ENCODE results near the gene NTN1. TPM values are rescaled to one million over a fixed set of nuclear protein-coding genes. Genes with fewer than 3 reads are reported as not detected.

The NTN1 gene
- total RNA-seq, 1 experiment from 2014 or later = 0.94 TPM

DNA sequence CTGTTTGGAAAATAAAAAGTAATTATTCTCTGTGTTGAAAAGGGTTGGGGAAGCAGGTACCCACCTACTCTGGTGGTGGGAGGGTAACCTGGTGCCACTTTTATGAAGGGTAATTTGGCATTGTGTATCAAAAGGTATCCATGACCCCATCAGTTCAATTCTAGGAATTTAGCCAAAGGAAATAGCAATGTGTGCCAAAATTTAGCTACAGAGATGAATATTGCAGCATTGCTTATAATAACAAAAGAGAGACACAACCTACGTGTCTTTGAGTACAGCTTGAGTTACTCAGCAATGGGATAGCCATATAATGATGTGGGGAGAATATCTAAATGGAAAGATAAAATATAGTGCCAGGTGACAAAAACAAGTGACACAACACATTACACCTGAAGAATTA is 170.7 kb downstream of the NTN1 start:
- Mint-ChIP-seq H3K27me3 (ENCODE audit: unreplicated experiment) (peaks cover 7% of the 10 kb centered on the region), H3K27ac (ENCODE audit: unreplicated experiment) (no peak overlapping the region), H3K9me3 (ENCODE audit: low read depth, unreplicated experiment) (no peaks in the 10 kb centered on the region), H3K4me3 (ENCODE audit: low read depth, unreplicated experiment) (no peak overlapping the region), H3K36me3 (ENCODE audit: insufficient read depth, unreplicated experiment) (no peaks in the 10 kb centered on the region), H3K4me1 (ENCODE audit: low read depth, unreplicated experiment) (peaks cover 9% of the 10 kb centered on the region)
- TF ChIP-seq, protein P1, sequence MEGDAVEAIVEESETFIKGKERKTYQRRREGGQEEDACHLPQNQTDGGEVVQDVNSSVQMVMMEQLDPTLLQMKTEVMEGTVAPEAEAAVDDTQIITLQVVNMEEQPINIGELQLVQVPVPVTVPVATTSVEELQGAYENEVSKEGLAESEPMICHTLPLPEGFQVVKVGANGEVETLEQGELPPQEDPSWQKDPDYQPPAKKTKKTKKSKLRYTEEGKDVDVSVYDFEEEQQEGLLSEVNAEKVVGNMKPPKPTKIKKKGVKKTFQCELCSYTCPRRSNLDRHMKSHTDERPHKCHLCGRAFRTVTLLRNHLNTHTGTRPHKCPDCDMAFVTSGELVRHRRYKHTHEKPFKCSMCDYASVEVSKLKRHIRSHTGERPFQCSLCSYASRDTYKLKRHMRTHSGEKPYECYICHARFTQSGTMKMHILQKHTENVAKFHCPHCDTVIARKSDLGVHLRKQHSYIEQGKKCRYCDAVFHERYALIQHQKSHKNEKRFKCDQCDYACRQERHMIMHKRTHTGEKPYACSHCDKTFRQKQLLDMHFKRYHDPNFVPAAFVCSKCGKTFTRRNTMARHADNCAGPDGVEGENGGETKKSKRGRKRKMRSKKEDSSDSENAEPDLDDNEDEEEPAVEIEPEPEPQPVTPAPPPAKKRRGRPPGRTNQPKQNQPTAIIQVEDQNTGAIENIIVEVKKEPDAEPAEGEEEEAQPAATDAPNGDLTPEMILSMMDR (IDR thresholded peaks at IDR 0.05; ENCODE audit: unreplicated experiment) = no peak
- no peak for DNase-seq
- CTCF ChIA-PET = no interaction called here
- intact Hi-C loops (cut with micrococcal nuclease; ENCODE audit: unreplicated experiment) = no loop called here
- BruUV-seq (replicated peaks) = no TSS peak

DNA sequence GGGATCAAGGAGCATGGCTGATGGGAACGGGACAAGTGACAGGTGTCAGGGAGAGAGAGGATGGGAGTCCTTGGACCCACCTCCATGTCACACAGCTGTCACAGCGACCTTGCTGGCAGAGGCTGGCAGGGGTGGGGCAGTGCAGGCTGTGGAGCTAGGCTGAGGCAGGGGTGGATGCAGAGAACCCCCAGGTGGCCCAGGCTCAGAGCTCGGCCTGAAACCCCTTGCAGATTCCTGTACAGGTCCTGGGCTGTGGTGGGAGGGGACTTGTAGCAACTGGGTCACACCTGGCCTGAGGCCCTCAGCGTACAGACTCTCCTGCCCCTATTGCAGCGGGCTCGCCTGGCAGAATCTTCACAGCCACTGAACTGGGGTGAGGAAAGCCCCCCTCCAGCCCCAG is 174.1 kb downstream of the NTN1 start:
- TF ChIP-seq, protein P1 (IDR thresholded peaks at IDR 0.05; ENCODE audit: unreplicated experiment) = no peak
- no peak overlapping the region for H3K4me3 Mint-ChIP-seq (ENCODE audit: low read depth, unreplicated experiment)
- DNase-seq = no peak
- intact Hi-C loops (cut with micrococcal nuclease; ENCODE audit: unreplicated experiment) = no loop called here
- peaks cover 9% of the 10 kb centered on the region for H3K4me1 Mint-ChIP-seq (ENCODE audit: low read depth, unreplicated experiment)
- no TSS peak for BruUV-seq (replicated peaks)
- H3K27ac Mint-ChIP-seq (ENCODE audit: unreplicated experiment) = no peak overlapping the region
- H3K36me3 Mint-ChIP-seq (ENCODE audit: insufficient read depth, unreplicated experiment) = no peaks in the 10 kb centered on the region
- peaks cover 9% of the 10 kb centered on the region for H3K27me3 Mint-ChIP-seq (ENCODE audit: unreplicated experiment)
- no peaks in the 10 kb centered on the region for H3K9me3 Mint-ChIP-seq (ENCODE audit: low read depth, unreplicated experiment)
- CTCF ChIA-PET = interaction anchor here (0.6 kb wide), 1 partner anchor 355 kb away, joined by 3 read pairs; no protein-coding TSS in a partner anchor

DNA sequence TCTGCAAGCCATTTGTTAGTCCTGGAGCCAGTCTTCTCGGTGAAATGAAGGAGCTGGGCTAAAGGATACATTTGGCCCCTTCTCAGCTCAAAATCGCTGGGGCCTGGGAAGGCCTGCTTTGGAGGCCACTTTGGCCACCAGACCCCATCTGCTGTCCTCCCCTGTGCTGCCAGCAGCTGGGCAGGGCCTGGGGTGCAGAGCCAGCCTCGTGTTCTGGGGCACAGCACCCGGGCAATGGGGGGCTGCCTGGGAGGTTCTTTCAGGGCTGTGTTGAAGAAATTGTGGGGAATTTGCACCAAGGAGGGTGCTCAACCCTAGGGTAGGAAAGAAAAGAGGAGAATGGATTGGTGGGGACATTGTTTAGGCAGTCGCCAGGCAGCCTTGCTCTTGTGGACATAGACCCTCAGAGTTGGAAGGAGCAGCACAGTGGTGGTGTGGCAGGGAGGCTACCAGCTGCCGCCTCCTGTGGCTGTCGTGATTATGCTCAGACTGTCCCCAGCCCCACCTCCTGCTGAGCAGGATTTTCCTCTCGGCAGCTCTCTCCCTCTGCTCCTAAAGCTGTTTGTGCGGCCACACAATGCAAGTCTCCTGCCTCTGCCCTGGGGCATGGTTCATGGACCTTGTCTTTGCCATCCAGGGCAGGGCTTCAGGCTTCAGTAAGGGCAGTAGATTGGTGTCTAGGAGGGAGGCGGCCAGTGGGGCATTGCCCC is 174.8 kb downstream of the NTN1 start:
- TF ChIP-seq, protein P1 (IDR thresholded peaks at IDR 0.05; ENCODE audit: unreplicated experiment) = no peak
- Mint-ChIP-seq H3K4me3 (ENCODE audit: low read depth, unreplicated experiment) (no peak overlapping the region), H3K4me1 (ENCODE audit: low read depth, unreplicated experiment) (peaks cover 9% of the 10 kb centered on the region), H3K9me3 (ENCODE audit: low read depth, unreplicated experiment) (no peaks in the 10 kb centered on the region), H3K36me3 (ENCODE audit: insufficient read depth, unreplicated experiment) (no peaks in the 10 kb centered on the region), H3K27me3 (ENCODE audit: unreplicated experiment) (peaks cover 13% of the 10 kb centered on the region), H3K27ac (ENCODE audit: unreplicated experiment) (no peak overlapping the region)
- peak; percentile 17 for DNase-seq
- BruUV-seq (replicated peaks) = no TSS peak
- intact Hi-C loops (cut with micrococcal nuclease; ENCODE audit: unreplicated experiment) = no loop called here
- CTCF ChIA-PET = interaction anchor here (0.6 kb wide), 1 partner anchor 354 kb away, joined by 3 read pairs; no protein-coding TSS in a partner anchor

DNA sequence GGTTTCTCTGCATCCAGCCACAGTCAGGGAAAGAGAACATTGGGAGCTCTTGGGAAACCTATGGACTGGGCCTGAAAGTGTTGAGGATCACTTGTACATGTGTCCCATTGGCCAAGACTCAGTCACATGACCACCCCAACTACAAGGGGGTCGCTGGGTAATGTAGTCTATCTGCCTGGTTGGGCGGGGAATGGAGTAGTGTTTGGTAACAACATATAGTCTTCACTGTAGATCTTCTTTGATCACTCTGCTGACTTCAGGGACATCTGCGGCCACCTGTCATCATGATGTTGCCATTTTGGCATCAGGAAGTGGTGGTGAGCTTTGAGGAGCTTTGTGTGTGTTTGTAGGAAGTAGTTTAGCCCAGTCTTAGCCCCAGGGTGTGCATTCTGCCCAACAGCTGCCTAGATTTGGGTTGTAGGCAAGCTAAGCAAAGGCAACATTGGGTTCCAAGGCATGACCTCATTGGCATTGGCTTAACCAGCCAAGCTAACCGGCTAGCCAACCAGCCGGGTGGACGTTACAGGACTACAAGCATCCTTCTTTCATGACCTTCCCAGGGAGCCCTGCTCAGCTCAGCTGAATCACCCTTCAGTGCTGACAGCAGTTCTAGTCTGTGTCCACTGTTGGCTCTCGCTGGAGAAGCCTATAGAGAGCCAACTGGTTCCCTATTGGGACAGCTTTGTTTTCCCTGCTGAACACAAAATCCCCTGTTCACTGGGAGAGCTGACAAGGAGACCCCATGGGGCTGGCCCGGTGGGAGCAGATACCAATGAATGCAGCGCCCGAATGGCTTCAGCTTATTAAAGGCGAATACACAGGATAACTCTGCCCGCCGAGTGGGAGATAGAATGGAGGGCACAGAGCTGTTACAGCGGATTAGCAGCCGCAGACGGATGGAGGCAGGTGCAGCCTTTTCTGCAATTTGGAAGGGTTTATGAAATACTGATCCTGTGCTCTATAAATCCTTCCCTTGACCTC is 178.6 kb downstream of the NTN1 start:
- no peak overlapping the region for H3K4me3 Mint-ChIP-seq (ENCODE audit: low read depth, unreplicated experiment)
- H3K36me3 Mint-ChIP-seq (ENCODE audit: insufficient read depth, unreplicated experiment) = no peaks in the 10 kb centered on the region
- DNase-seq = no peak
- H3K27me3 Mint-ChIP-seq (ENCODE audit: unreplicated experiment) = peaks cover 27% of the 10 kb centered on the region
- no peaks in the 10 kb centered on the region for H3K9me3 Mint-ChIP-seq (ENCODE audit: low read depth, unreplicated experiment)
- H3K27ac Mint-ChIP-seq (ENCODE audit: unreplicated experiment) = no peak overlapping the region
- CTCF ChIA-PET = interaction anchor here (0.6 kb wide), 1 partner anchor 264 kb away, joined by 5 read pairs; no protein-coding TSS in a partner anchor
- no TSS peak for BruUV-seq (replicated peaks)
- H3K4me1 Mint-ChIP-seq (ENCODE audit: low read depth, unreplicated experiment) = peaks cover 9% of the 10 kb centered on the region
- intact Hi-C loops (cut with micrococcal nuclease; ENCODE audit: unreplicated experiment) = no loop called here
- TF ChIP-seq, protein P1 (IDR thresholded peaks at IDR 0.05; ENCODE audit: unreplicated experiment) = no peak

All from Calu3 (cell line).